Measurements from ENCODE around the gene FALEC. TPM values are rescaled to one million over a fixed set of nuclear protein-coding genes. Genes with fewer than 3 reads are reported as not detected.

Gene FALEC
- polyA plus RNA-seq, 1 experiment: not detected

GRCh38 chr1:150549496-150550221, 34.1 kb downstream of the FALEC start:
- Histone ChIP-seq H3K36me3 (ENCODE audit: control insufficient read depth, insufficient read depth, low read length) (no peaks in the 10 kb centered on the region), H3K27me3 (ENCODE audit: control insufficient read depth, insufficient read depth, low read length) (no peaks in the 10 kb centered on the region), H3K4me3 (ENCODE audit: low read depth, low read length) (peak overlapping the region; percentile 52)
- TF ChIP-seq CTCF (IDR thresholded peaks at IDR 0.05; ENCODE audit: insufficient read depth, low read depth, low read length): peak; percentile 18; the same call in 1 of the 2 replicates
- DNase-seq (ENCODE audit: low read depth): no peak
- POLR2A ChIA-PET: no interaction called here
- CTCF ChIA-PET: interaction anchor here (0.9 to 6.2 kb wide), 7 partner anchors 10 to 80 kb away, joined by 3 to 43 read pairs (median 3); no protein-coding TSS in a partner anchor

- peak overlapping the region; percentile 52; the same call in 1 of the 2 replicates for H3K4me3 ChIP-seq (ENCODE audit: low read depth, low read length)
- no peaks in the 10 kb centered on the region for H3K27me3 ChIP-seq (ENCODE audit: control insufficient read depth, insufficient read depth, low read length)
- no peaks in the 10 kb centered on the region for H3K36me3 ChIP-seq (ENCODE audit: control insufficient read depth, insufficient read depth, low read length)
- no peak for DNase-seq (ENCODE audit: low read depth)
- no peak for TF ChIP-seq CTCF (IDR thresholded peaks at IDR 0.05; ENCODE audit: insufficient read depth, low read depth, low read length)
- POLR2A ChIA-PET: interaction anchor here (0.7 kb wide), 1 partner anchor 64 kb away, joined by 4 read pairs; no protein-coding TSS in a partner anchor
- CTCF ChIA-PET: interaction anchor here (0.6 to 6.2 kb wide), 7 partner anchors 9 to 98 kb away, joined by 3 to 43 read pairs (median 5); no protein-coding TSS in a partner anchor
Observed at GRCh38 chr1:150550222-150551050, 34.9 kb downstream of the FALEC start.

GRCh38 chr1:150551051-150551783, 35.7 kb downstream of the FALEC start:
- ChIA-PET POLR2A (interaction anchor here (0.7 kb wide), 2 partner anchors 63 to 986 kb away, joined by 4 to 5 read pairs; no protein-coding TSS in a partner anchor), CTCF (interaction anchor here (0.6 to 6.2 kb wide), 7 partner anchors 8 to 428 kb away, joined by 3 to 43 read pairs (median 5); no protein-coding TSS in a partner anchor)
- H3K4me3 ChIP-seq (ENCODE audit: low read depth, low read length): no peak overlapping the region
- peaks cover 3% of the 10 kb centered on the region for H3K36me3 ChIP-seq (ENCODE audit: control insufficient read depth, insufficient read depth, low read length)
- no peaks in the 10 kb centered on the region for H3K27me3 ChIP-seq (ENCODE audit: control insufficient read depth, insufficient read depth, low read length)
- no peak for TF ChIP-seq CTCF (IDR thresholded peaks at IDR 0.05; ENCODE audit: insufficient read depth, low read depth, low read length)
- no peak for DNase-seq (ENCODE audit: low read depth)

- no peak for DNase-seq (ENCODE audit: low read depth)
- CTCF ChIA-PET: interaction anchor here (1.2 to 6.2 kb wide), 6 partner anchors 8 to 428 kb away, joined by 4 to 43 read pairs (median 6); no protein-coding TSS in a partner anchor
- POLR2A ChIA-PET: interaction anchor here (0.6 to 0.7 kb wide), 2 partner anchors 78 to 986 kb away, joined by 3 to 5 read pairs; no protein-coding TSS in a partner anchor
- Histone ChIP-seq H3K27me3 (ENCODE audit: control insufficient read depth, insufficient read depth, low read length) (no peaks in the 10 kb centered on the region), H3K4me3 (ENCODE audit: low read depth, low read length) (no peak overlapping the region), H3K36me3 (ENCODE audit: control insufficient read depth, insufficient read depth, low read length) (peaks cover 3% of the 10 kb centered on the region)
- no peak for TF ChIP-seq CTCF (IDR thresholded peaks at IDR 0.05; ENCODE audit: insufficient read depth, low read depth, low read length)
Observed at GRCh38 chr1:150551784-150552127, 36.2 kb downstream of the FALEC start.

All from BJ (cell line).